ENCODE data around the gene B3GAT3.

- TF ChIP-seq POLR2AphosphoS5 (IDR thresholded peaks at IDR 0.05; ENCODE audit: insufficient read depth, low read depth, low read length) = no peak
- TF ChIP-seq POLR2A (IDR thresholded peaks at IDR 0.05; ENCODE audit: low read depth, low read length) = no peak
- TF ChIP-seq EZH2 (IDR thresholded peaks at IDR 0.05; ENCODE audit: borderline replicate concordance, low read depth, low read length, severe bottlenecking) = no peak
- no peak for TF ChIP-seq CTCF (IDR thresholded peaks at IDR 0.05; ENCODE audit: extremely low read depth in 1 of 2, insufficient read depth in 1 of 2, low read depth in 1 of 2, low read length in 2 of 2)
Measured at GRCh38 chr11:62607714-62608113, 14.1 kb downstream of the B3GAT3 start.

All from endothelial cell of umbilical vein (primary cell).